ENCODE data around the gene AVEN.
"Not testable (repeated sequence)": the region's sequence is repeated elsewhere in the genome, so short reads cannot be mapped to it uniquely, and the experiment has no call there.

AVEN gene

GRCh38 chr15:33844186-33844585 is 194.8 kb downstream of the AVEN start:
- no peak for DNase-seq

- no peak for DNase-seq
These were observed 198.4 kb downstream of the AVEN start for GRCh38 chr15:33840615-33841014.

- DNase-seq, result no peak
These were observed 199.5 kb downstream of the AVEN start for GRCh38 chr15:33839540-33839939.

- DNase-seq, result no peak
These were observed 201.7 kb downstream of the AVEN start for GRCh38 chr15:33837294-33837693.

- no peak for DNase-seq
These were observed 203.9 kb downstream of the AVEN start for GRCh38 chr15:33834892-33835743.

- DNase-seq, result no peak
These were observed 207.4 kb downstream of the AVEN start for GRCh38 chr15:33831646-33832045.

GRCh38 chr15:33830351-33830750 is 208.7 kb downstream of the AVEN start:
- no peak for DNase-seq

GRCh38 chr15:33826201-33826600 is 212.8 kb downstream of the AVEN start:
- DNase-seq, result no peak

- no peak for DNase-seq
These were observed 213.6 kb downstream of the AVEN start for GRCh38 chr15:33825453-33825852.

GRCh38 chr15:33823119-33823518 is 215.9 kb downstream of the AVEN start:
- DNase-seq, result no peak

GRCh38 chr15:33822479-33822878 is 216.5 kb downstream of the AVEN start:
- DNase-seq, result no peak

GRCh38 chr15:33819499-33819898 is 219.5 kb downstream of the AVEN start:
- DNase-seq, result not testable (repeated sequence)

Measured in activated effector memory CD4-positive, alpha-beta T cell treated with anti-CD3 and anti-CD28 coated beads, Interleukin-2, amount 50 U/mL, for 16 hours (primary cell).